ENCODE data around the gene STYXL1.

The STYXL1 gene

GRCh38 chr7:75967487-75967997 is 80.3 kb downstream of the STYXL1 start:
- Histone ChIP-seq H3K27ac (peak overlapping the region; percentile 85 to 94), H3K4me3 (no peak overlapping the region)
- peak; percentile 78 for DNase-seq (ENCODE audit: low spot score)
- TF ChIP-seq CTCF (IDR thresholded peaks at IDR 0.05) = no peak

- DNase-seq (ENCODE audit: low spot score) = no peak
- Histone ChIP-seq H3K4me3 (no peak overlapping the region), H3K27ac (peak overlapping the region; percentile 85 to 94)
- TF ChIP-seq CTCF (IDR thresholded peaks at IDR 0.05) = no peak
Measured at GRCh38 chr7:75967055-75967454, 80.7 kb downstream of the STYXL1 start.

GRCh38 chr7:75966190-75966961 is 81.4 kb downstream of the STYXL1 start:
- Histone ChIP-seq H3K27ac (peak overlapping the region; percentile 85 to 94), H3K4me3 (peak overlapping the region; percentile 54)
- DNase-seq (ENCODE audit: low spot score) = peak; percentile 95
- TF ChIP-seq CTCF (IDR thresholded peaks at IDR 0.05) = no peak

GRCh38 chr7:75965617-75966016 is 82.2 kb downstream of the STYXL1 start:
- TF ChIP-seq CTCF (IDR thresholded peaks at IDR 0.05) = no peak
- no peak for DNase-seq (ENCODE audit: low spot score)
- H3K4me3 ChIP-seq = peak overlapping the region; percentile 54
- H3K27ac ChIP-seq = peak overlapping the region; percentile 85 to 94

- Histone ChIP-seq H3K27ac (peak overlapping the region; percentile 85 to 89), H3K4me3 (no peak overlapping the region)
- no peak for TF ChIP-seq CTCF (IDR thresholded peaks at IDR 0.05)
- DNase-seq (ENCODE audit: low spot score) = no peak
Measured at GRCh38 chr7:75963381-75963995, 84.3 kb downstream of the STYXL1 start.

- DNase-seq (ENCODE audit: low spot score) = peak; percentile 81
- Histone ChIP-seq H3K4me3 (no peak overlapping the region), H3K27ac (peak overlapping the region; percentile 85 to 89)
- TF ChIP-seq CTCF (IDR thresholded peaks at IDR 0.05) = no peak
Measured at GRCh38 chr7:75962607-75963380, 85.0 kb downstream of the STYXL1 start.

All from coronary artery (tissue), 2 donors.